Endodermal cell (in vitro differentiated cells): Measurements from ENCODE around the gene GCLC. TPM values are rescaled to one million over a fixed set of nuclear protein-coding genes. Genes with fewer than 3 reads are reported as not detected.

Experiments
- DNase-seq: peaks from one replicate; pipeline ENCODE4 v3.0.0-alpha.2; 2017
- H3K27ac ChIP-seq: 2 replicates; pipeline ENCODE4 v1.5.1; 2013; ENCODE audit warnings: mild to moderate bottlenecking, low read depth, low read length, moderate library complexity
- H3K27me3 ChIP-seq: 2 replicates; pipeline ENCODE4 v1.6.1; 2013; ENCODE audit warnings: mild to moderate bottlenecking, low read length, moderate library complexity; ENCODE audit not compliant: insufficient read depth, control insufficient read depth, poor library complexity, severe bottlenecking
- H3K36me3 ChIP-seq: 2 replicates; pipeline ENCODE4 v1.7.0; 2013; ENCODE audit warnings: mild to moderate bottlenecking, low read length, moderate library complexity; ENCODE audit not compliant: control insufficient read depth, insufficient read depth
- H3K4me1 ChIP-seq: one replicate; pipeline ENCODE4 v1.7.0; 2013; ENCODE audit warnings: low read length; ENCODE audit not compliant: control insufficient read depth, insufficient read depth
- H3K4me3 ChIP-seq: 2 replicates; pipeline ENCODE4 v1.5.1; 2013; ENCODE audit warnings: mild to moderate bottlenecking, low read length, moderate library complexity
- H3K9ac ChIP-seq: 2 replicates; pipeline ENCODE4 v1.6.1; 2013; ENCODE audit warnings: mild to moderate bottlenecking, low read length, moderate library complexity; ENCODE audit not compliant: poor library complexity, severe bottlenecking; ENCODE audit errors: extremely low read depth
- H3K9me3 ChIP-seq: 2 replicates; pipeline ENCODE4 v1.6.1; 2013; ENCODE audit warnings: mild to moderate bottlenecking, low read length, moderate library complexity; ENCODE audit not compliant: control insufficient read depth
- H3K27ac Mint-ChIP-seq: 2 replicates; pipeline ENCODE4 v1.8.0; 2020; ENCODE audit warnings: mixed read lengths
- H3K27me3 Mint-ChIP-seq: 2 replicates; pipeline ENCODE4 v1.8.0; 2021; ENCODE audit warnings: mild to moderate bottlenecking, mixed read lengths; ENCODE audit not compliant: insufficient read depth
- H3K36me3 Mint-ChIP-seq: 2 replicates; pipeline ENCODE4 v1.8.0; 2020; ENCODE audit warnings: low read depth, mixed read lengths
- H3K4me1 Mint-ChIP-seq: 2 replicates; pipeline ENCODE4 v1.8.0; 2020; ENCODE audit warnings: mixed read lengths
- H3K4me3 Mint-ChIP-seq: 2 replicates; pipeline ENCODE4 v1.8.0; 2020; ENCODE audit warnings: mild to moderate bottlenecking, moderate library complexity, mixed read lengths
- H3K9me3 Mint-ChIP-seq: 2 replicates; pipeline ENCODE4 v1.8.0; 2020; ENCODE audit warnings: mild to moderate bottlenecking, mixed read lengths
- WGBS, 2 experiments: methylation state at CpG; one replicate each; pipeline versions ENCODE4 v1.1.5 to v1.1.7; 2013; ENCODE audit warnings: missing lambda C conversion rate in 2 of 2, mixed read lengths in 1 of 2; ENCODE audit not compliant: insufficient coverage in 1 of 2, insufficient read length in 1 of 2; 5-methylcytosine and 5-hydroxymethylcytosine counted together
- total RNA-seq, 2 donors: library from RNA; stranded (reverse); fragmentation: NEBNext Ultra II Directional in 1 of 2; extraction: Animal tissue kit (Norgen Biotek cat#: 25700) in 1 of 2; gene quantifications; 2 replicates in 1 of 2; 3 replicates in 1 of 2; pipeline ENCODE4 v1.2.1, GENCODE V29; 2021
- TF ChIP-seq, protein P1 (sequence below): fragments of 200-600 bp; sonication (generic); conservative IDR thresholded peaks from 2 replicates; pipeline ENCODE4 v1.5.0; 2021; ENCODE audit warnings: antibody characterized with exemption, mild to moderate bottlenecking

Gene GCLC
- total RNA-seq, 2 donors from 2014 or later: 44.7 to 57.7 TPM

DNA sequence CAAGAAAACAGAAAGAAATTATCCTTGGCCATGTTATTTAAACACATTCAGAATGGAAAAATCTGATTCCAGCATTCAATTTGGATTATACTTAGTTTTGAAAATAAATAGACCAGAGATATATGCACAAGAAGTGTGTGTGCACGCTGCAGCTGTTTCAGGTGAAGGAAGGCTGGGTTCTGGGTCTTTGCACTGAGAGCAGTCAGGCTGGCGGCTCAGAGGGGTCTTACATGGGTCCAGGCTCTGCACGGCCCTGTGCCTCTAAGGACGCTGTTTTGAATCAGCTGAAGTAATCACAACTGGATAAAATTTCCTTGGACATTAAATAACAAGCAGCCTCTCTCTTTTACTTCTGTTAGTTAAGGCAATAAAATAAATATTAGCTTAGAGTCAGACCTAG is 31.8 kb downstream of the GCLC start:
- WGBS, 2 experiments: 94 to 100% methylated on average over 1 to 4 of the region's 4 CpGs
- Histone ChIP-seq H3K4me3 (no peak overlapping the region), H3K36me3 (peaks cover 77% of the 10 kb centered on the region), H3K4me1 (no peaks in the 10 kb centered on the region), H3K9ac (no peak overlapping the region), H3K27ac (no peak overlapping the region), H3K27me3 (no peaks in the 10 kb centered on the region), H3K9me3 (no peaks in the 10 kb centered on the region)
- Mint-ChIP-seq H3K4me3 (no peak overlapping the region), H3K36me3 (peaks cover 64% of the 10 kb centered on the region), H3K27ac (no peak overlapping the region), H3K27me3 (no peaks in the 10 kb centered on the region), H3K4me1 (peaks cover 9% of the 10 kb centered on the region), H3K9me3 (no peaks in the 10 kb centered on the region)
- no peak for DNase-seq
- TF ChIP-seq, protein P1, sequence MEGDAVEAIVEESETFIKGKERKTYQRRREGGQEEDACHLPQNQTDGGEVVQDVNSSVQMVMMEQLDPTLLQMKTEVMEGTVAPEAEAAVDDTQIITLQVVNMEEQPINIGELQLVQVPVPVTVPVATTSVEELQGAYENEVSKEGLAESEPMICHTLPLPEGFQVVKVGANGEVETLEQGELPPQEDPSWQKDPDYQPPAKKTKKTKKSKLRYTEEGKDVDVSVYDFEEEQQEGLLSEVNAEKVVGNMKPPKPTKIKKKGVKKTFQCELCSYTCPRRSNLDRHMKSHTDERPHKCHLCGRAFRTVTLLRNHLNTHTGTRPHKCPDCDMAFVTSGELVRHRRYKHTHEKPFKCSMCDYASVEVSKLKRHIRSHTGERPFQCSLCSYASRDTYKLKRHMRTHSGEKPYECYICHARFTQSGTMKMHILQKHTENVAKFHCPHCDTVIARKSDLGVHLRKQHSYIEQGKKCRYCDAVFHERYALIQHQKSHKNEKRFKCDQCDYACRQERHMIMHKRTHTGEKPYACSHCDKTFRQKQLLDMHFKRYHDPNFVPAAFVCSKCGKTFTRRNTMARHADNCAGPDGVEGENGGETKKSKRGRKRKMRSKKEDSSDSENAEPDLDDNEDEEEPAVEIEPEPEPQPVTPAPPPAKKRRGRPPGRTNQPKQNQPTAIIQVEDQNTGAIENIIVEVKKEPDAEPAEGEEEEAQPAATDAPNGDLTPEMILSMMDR: no peak

DNA sequence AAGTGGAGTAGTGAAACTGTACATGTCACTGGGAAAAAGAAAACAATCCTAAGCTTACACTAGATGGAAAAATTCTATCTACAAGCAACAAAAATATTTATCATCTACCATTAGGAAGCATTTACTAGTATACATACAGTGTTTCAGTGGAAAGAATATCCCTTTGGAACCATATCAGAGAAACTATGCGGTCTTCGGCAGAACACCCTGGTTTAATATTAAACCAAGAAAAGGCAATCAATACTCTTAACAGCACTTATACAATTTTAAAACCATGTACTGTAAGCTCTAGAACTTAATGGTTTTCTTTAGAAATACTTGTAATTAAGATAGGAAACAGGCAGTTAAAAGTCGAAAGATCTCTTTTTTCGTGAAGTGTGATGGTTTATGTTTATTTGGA is 32.3 kb downstream of the GCLC start:
- Histone ChIP-seq H3K27ac (no peak overlapping the region), H3K9me3 (no peaks in the 10 kb centered on the region), H3K9ac (no peak overlapping the region), H3K4me1 (no peaks in the 10 kb centered on the region), H3K36me3 (peaks cover 81% of the 10 kb centered on the region), H3K4me3 (no peak overlapping the region), H3K27me3 (no peaks in the 10 kb centered on the region)
- DNase-seq: no peak
- no peaks in the 10 kb centered on the region for H3K9me3 Mint-ChIP-seq
- no peak overlapping the region for H3K4me3 Mint-ChIP-seq
- 87% methylated on average over 3 of the region's 4 CpGs; no CpG with 5 or more reads in 1 of the 2 experiments for WGBS, 2 experiments
- peaks cover 64% of the 10 kb centered on the region for H3K36me3 Mint-ChIP-seq
- peaks cover 10% of the 10 kb centered on the region for H3K4me1 Mint-ChIP-seq
- TF ChIP-seq, protein P1: no peak
- no peaks in the 10 kb centered on the region for H3K27me3 Mint-ChIP-seq
- peak overlapping the region; percentile 13 for H3K27ac Mint-ChIP-seq

- Mint-ChIP-seq H3K27me3 (no peaks in the 10 kb centered on the region), H3K4me3 (no peak overlapping the region), H3K36me3 (peaks cover 70% of the 10 kb centered on the region), H3K9me3 (no peaks in the 10 kb centered on the region), H3K27ac (no peak overlapping the region), H3K4me1 (peaks cover 7% of the 10 kb centered on the region)
- H3K4me1 ChIP-seq: no peaks in the 10 kb centered on the region
- H3K27me3 ChIP-seq: no peaks in the 10 kb centered on the region
- peaks cover 83% of the 10 kb centered on the region for H3K36me3 ChIP-seq
- no peak overlapping the region for H3K27ac ChIP-seq
- TF ChIP-seq, protein P1: no peak
- no peak for DNase-seq
- no peaks in the 10 kb centered on the region for H3K9me3 ChIP-seq
- 99 to 100% methylated on average over 1 to 3 of the region's 3 CpGs for WGBS, 2 experiments
- H3K4me3 ChIP-seq: no peak overlapping the region
- no peak overlapping the region for H3K9ac ChIP-seq
These were observed 34.2 kb downstream of the GCLC start for GRCh38 chr6:53510746-53511145.
